Measurements from ENCODE around the gene INS.

INS gene

GRCh38 chr11:2137202-2138067 is 23.6 kb downstream of the INS start:
- DNase-seq (no peak), ATAC-seq (replicated peaks) (no peak)
- peaks cover 64 to 81% of the 10 kb centered on the region in 2 donors for H3K27me3 Mint-ChIP-seq
- peak overlapping the region; percentile 54 to 56 for H3K4me3 Mint-ChIP-seq
- H3K36me3 Mint-ChIP-seq (ENCODE audit: insufficient read depth) = no peaks in the 10 kb centered on the region
- no peak overlapping the region for H3K27ac Mint-ChIP-seq
- no peaks in the 10 kb centered on the region for H3K9me3 Mint-ChIP-seq
- H3K4me1 Mint-ChIP-seq (ENCODE audit: low read depth in 2 of 2) = peaks cover 0 to 4% of the 10 kb centered on the region in 2 donors

DNA sequence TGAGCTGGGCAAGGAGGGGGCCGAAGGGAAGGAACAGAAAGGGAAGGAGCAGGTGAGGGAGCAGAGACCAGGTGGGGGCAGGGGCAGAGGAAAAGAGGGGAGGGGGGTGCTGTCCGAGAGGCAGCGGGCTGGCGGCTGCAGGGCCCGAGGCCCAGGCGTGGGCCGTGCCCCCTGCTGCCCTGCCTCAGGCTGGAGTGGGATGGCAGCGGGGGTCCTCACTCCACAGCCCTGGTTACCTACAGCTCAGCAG is 24.1 kb downstream of the INS start:
- ATAC-seq (replicated peaks) = no peak
- Mint-ChIP-seq H3K27me3 (peaks cover 62 to 81% of the 10 kb centered on the region in 2 donors), H3K9me3 (no peaks in the 10 kb centered on the region), H3K4me1 (ENCODE audit: low read depth in 2 of 2) (peaks cover 0 to 4% of the 10 kb centered on the region in 2 donors), H3K4me3 (peak overlapping the region; percentile 54 to 56), H3K36me3 (ENCODE audit: insufficient read depth) (no peaks in the 10 kb centered on the region), H3K27ac (no peak overlapping the region)
- no peak for DNase-seq

GRCh38 chr11:2136209-2136951 is 24.6 kb downstream of the INS start:
- H3K36me3 Mint-ChIP-seq (ENCODE audit: insufficient read depth) = no peaks in the 10 kb centered on the region

DNA sequence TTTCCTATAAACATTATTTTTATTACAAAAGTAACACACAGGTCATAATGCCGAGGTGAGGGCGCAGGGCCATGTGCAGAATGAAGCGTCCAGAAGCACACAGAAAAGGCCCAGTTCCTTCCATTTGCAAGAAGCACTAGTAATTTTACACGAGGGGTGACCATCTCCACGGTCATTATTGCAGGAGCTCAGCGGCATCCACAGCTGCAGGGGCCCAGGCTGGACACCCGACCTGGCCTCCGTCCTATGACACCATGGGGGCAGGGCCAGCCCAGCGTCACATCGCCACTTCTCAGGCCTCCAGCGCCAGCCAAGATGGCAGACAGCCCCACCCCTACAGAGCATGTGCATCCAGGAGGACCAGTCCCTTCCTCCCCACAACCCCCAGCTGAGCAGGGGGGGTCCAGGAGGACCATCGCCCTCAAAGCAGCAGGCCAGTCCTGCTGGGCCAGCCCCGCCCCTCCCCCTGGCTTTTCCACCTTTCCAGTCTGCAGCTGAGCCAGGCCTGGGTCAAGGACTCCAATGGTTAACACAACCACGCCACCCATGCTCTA is 25.3 kb downstream of the INS start:
- H3K27ac Mint-ChIP-seq = no peak overlapping the region
- peaks cover 60 to 81% of the 10 kb centered on the region in 2 donors for H3K27me3 Mint-ChIP-seq
- DNase-seq = no peak
- no peak for ATAC-seq (replicated peaks)
- no peak overlapping the region for H3K4me3 Mint-ChIP-seq
- H3K36me3 Mint-ChIP-seq (ENCODE audit: insufficient read depth) = no peaks in the 10 kb centered on the region
- peaks cover 4 to 10% of the 10 kb centered on the region in 2 donors for H3K9me3 Mint-ChIP-seq
- peaks cover 3 to 4% of the 10 kb centered on the region in 2 donors for H3K4me1 Mint-ChIP-seq (ENCODE audit: low read depth in 2 of 2)

More at GRCh38 chr11:2136209-2136951, 24.6 kb downstream of the INS start:
- peak overlapping the region; percentile 54 to 56 for H3K4me3 Mint-ChIP-seq
- peaks cover 62 to 81% of the 10 kb centered on the region in 2 donors for H3K27me3 Mint-ChIP-seq
- ATAC-seq (replicated peaks) = no peak
- peaks cover 2 to 4% of the 10 kb centered on the region in 2 donors for H3K9me3 Mint-ChIP-seq
- H3K4me1 Mint-ChIP-seq (ENCODE audit: low read depth in 2 of 2) = peaks cover 1 to 4% of the 10 kb centered on the region in 2 donors
- no peak overlapping the region for H3K27ac Mint-ChIP-seq
- no peak for DNase-seq

GRCh38 chr11:2135018-2135569 is 25.9 kb downstream of the INS start:
- H3K27ac Mint-ChIP-seq = no peak overlapping the region
- no peak for DNase-seq
- no peaks in the 10 kb centered on the region for H3K36me3 Mint-ChIP-seq (ENCODE audit: insufficient read depth)
- peaks cover 60 to 82% of the 10 kb centered on the region in 2 donors for H3K27me3 Mint-ChIP-seq
- H3K4me3 Mint-ChIP-seq = no peak overlapping the region
- H3K9me3 Mint-ChIP-seq = peaks cover 4 to 10% of the 10 kb centered on the region in 2 donors
- H3K4me1 Mint-ChIP-seq (ENCODE audit: low read depth in 2 of 2) = peaks cover 3 to 4% of the 10 kb centered on the region in 2 donors
- no peak for ATAC-seq (replicated peaks)

GRCh38 chr11:2134022-2135010 is 26.7 kb downstream of the INS start:
- H3K27me3 Mint-ChIP-seq = peaks cover 60 to 85% of the 10 kb centered on the region in 2 donors
- peaks cover 4 to 10% of the 10 kb centered on the region in 2 donors for H3K9me3 Mint-ChIP-seq
- ATAC-seq (replicated peaks) (no peak), DNase-seq (no peak)
- H3K27ac Mint-ChIP-seq = no peak overlapping the region
- peaks cover 3 to 4% of the 10 kb centered on the region in 2 donors for H3K4me1 Mint-ChIP-seq (ENCODE audit: low read depth in 2 of 2)
- no peaks in the 10 kb centered on the region for H3K36me3 Mint-ChIP-seq (ENCODE audit: insufficient read depth)
- H3K4me3 Mint-ChIP-seq = no peak overlapping the region

GRCh38 chr11:2133241-2134021 is 27.6 kb downstream of the INS start:
- Mint-ChIP-seq H3K4me3 (no peak overlapping the region), H3K27me3 (peaks cover 59 to 88% of the 10 kb centered on the region in 2 donors), H3K4me1 (ENCODE audit: low read depth in 2 of 2) (peaks cover 2 to 3% of the 10 kb centered on the region in 2 donors), H3K27ac (no peak overlapping the region), H3K36me3 (ENCODE audit: insufficient read depth) (no peaks in the 10 kb centered on the region), H3K9me3 (peaks cover 4 to 10% of the 10 kb centered on the region in 2 donors)
- DNase-seq = no peak
- no peak for ATAC-seq (replicated peaks)

DNA sequence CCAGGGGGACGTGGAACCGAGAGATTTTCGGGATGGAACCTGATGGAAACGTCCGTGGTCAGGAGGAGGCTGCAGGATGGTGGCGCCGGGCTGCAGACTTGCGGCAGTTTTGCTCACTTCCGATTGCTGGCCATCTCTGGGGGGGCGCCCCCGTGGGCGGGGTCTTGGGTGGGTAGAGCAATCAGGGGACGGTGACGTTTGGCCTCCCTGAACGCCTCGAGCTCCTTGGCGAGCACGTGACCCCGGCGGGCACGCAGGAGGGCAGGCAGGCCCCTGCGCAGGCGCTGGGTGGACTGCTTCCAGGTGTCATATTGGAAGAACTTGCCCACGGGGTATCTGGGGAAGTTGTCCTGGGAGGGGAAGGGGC is 28.2 kb downstream of the INS start:
- Mint-ChIP-seq H3K27me3 (peaks cover 55 to 83% of the 10 kb centered on the region in 2 donors), H3K9me3 (peaks cover 4 to 10% of the 10 kb centered on the region in 2 donors), H3K36me3 (ENCODE audit: insufficient read depth) (no peaks in the 10 kb centered on the region), H3K4me3 (no peak overlapping the region), H3K4me1 (ENCODE audit: low read depth in 2 of 2) (peaks cover 0 to 3% of the 10 kb centered on the region in 2 donors), H3K27ac (no peak overlapping the region)
- no peak for ATAC-seq (replicated peaks)
- DNase-seq = no peak

- no peak overlapping the region for H3K27ac Mint-ChIP-seq
- H3K4me1 Mint-ChIP-seq (ENCODE audit: low read depth in 2 of 2) = peaks cover 0 to 3% of the 10 kb centered on the region in 2 donors
- H3K9me3 Mint-ChIP-seq = peaks cover 4 to 10% of the 10 kb centered on the region in 2 donors
- H3K4me3 Mint-ChIP-seq = no peak overlapping the region
- peaks cover 53 to 82% of the 10 kb centered on the region in 2 donors for H3K27me3 Mint-ChIP-seq
- H3K36me3 Mint-ChIP-seq (ENCODE audit: insufficient read depth) = no peaks in the 10 kb centered on the region
- DNase-seq (no peak), ATAC-seq (replicated peaks) (no peak)
These were observed 28.8 kb downstream of the INS start for GRCh38 chr11:2132246-2132645.

GRCh38 chr11:2131371-2132236 is 29.4 kb downstream of the INS start:
- ATAC-seq (replicated peaks) = no peak
- no peaks in the 10 kb centered on the region for H3K36me3 Mint-ChIP-seq (ENCODE audit: insufficient read depth)
- H3K9me3 Mint-ChIP-seq = peaks cover 4 to 10% of the 10 kb centered on the region in 2 donors
- no peak overlapping the region for H3K4me3 Mint-ChIP-seq
- H3K27me3 Mint-ChIP-seq = peaks cover 53 to 80% of the 10 kb centered on the region in 2 donors
- no peak for DNase-seq
- peaks cover 0 to 3% of the 10 kb centered on the region in 2 donors for H3K4me1 Mint-ChIP-seq (ENCODE audit: low read depth in 2 of 2)
- H3K27ac Mint-ChIP-seq = no peak overlapping the region

GRCh38 chr11:2130881-2131352 is 30.1 kb downstream of the INS start:
- Mint-ChIP-seq H3K4me1 (ENCODE audit: low read depth in 2 of 2) (peaks cover 0 to 3% of the 10 kb centered on the region in 2 donors), H3K4me3 (no peak overlapping the region), H3K9me3 (peaks cover 4 to 10% of the 10 kb centered on the region in 2 donors), H3K27ac (no peak overlapping the region), H3K27me3 (peaks cover 52 to 79% of the 10 kb centered on the region in 2 donors), H3K36me3 (ENCODE audit: insufficient read depth) (no peaks in the 10 kb centered on the region)
- DNase-seq (no peak), ATAC-seq (replicated peaks) (no peak)

Measured in effector memory CD8-positive, alpha-beta T cell (primary cell).